NB4 (cell line): ENCODE data around the gene ZNF662.

Source experiments
- DNase-seq: peaks from one replicate; pipeline ENCODE4 v3.0.0; 2010; ENCODE audit warnings: low read depth
- H3K4me3 ChIP-seq: one replicate; pipeline ENCODE4 v1.5.1; 2011; ENCODE audit warnings: mild to moderate bottlenecking, low read depth, low read length, moderate library complexity
- CTCF ChIP-seq: IDR thresholded peaks from one replicate; pipeline ENCODE4 v1.5.1; 2012; ENCODE audit warnings: low read depth, low read length
- MAX ChIP-seq: IDR thresholded peaks from 2 replicates; pipeline ENCODE4 v1.6.1; 2011; ENCODE audit warnings: low read depth, low read length
- MYC ChIP-seq: IDR thresholded peaks from 2 replicates; pipeline ENCODE4 v1.6.1; 2011; ENCODE audit warnings: low read depth, low read length
- POLR2A ChIP-seq: IDR thresholded peaks from 2 replicates; pipeline ENCODE4 v1.6.1; 2011; ENCODE audit warnings: mild to moderate bottlenecking; ENCODE audit not compliant: insufficient read length; ENCODE audit errors: extremely low read depth

The ZNF662 gene

GRCh38 chr3:42936157-42936981 is 30.4 kb downstream of the ZNF662 start:
- no peak overlapping the region for H3K4me3 ChIP-seq
- TF ChIP-seq MAX = no peak
- no peak for TF ChIP-seq POLR2A
- TF ChIP-seq CTCF = no peak
- TF ChIP-seq MYC = no peak
- no peak for DNase-seq

GRCh38 chr3:42937334-42937733 is 31.4 kb downstream of the ZNF662 start:
- H3K4me3 ChIP-seq = no peak overlapping the region
- TF ChIP-seq CTCF (no peak), POLR2A (no peak), MYC (no peak), MAX (no peak)
- DNase-seq = no peak

- DNase-seq = no peak
- TF ChIP-seq POLR2A = no peak
- TF ChIP-seq MAX = no peak
- TF ChIP-seq MYC = no peak
- TF ChIP-seq CTCF = no peak
- H3K4me3 ChIP-seq = no peak overlapping the region
Measured at GRCh38 chr3:42942693-42943092, 36.8 kb downstream of the ZNF662 start.

GRCh38 chr3:42946050-42946449 is 40.1 kb downstream of the ZNF662 start:
- TF ChIP-seq MAX (no peak), POLR2A (no peak), CTCF (no peak), MYC (no peak)
- H3K4me3 ChIP-seq = no peak overlapping the region
- no peak for DNase-seq

- no peak for TF ChIP-seq MYC
- peak; percentile 10 for TF ChIP-seq CTCF
- no peak for TF ChIP-seq MAX
- TF ChIP-seq POLR2A = no peak
- H3K4me3 ChIP-seq = no peak overlapping the region
- DNase-seq = no peak
Measured at GRCh38 chr3:42957573-42957972, 51.6 kb downstream of the ZNF662 start.
